H1 (cell line): ENCODE results near the gene ENDOU. TPM values are rescaled to one million over a fixed set of nuclear protein-coding genes. Genes with fewer than 3 reads are reported as not detected.

Experiments
- CTCF ChIA-PET: fragments of 300-600 bp; sonication (Branson Sonifier 250); formaldehyde crosslinking; loops from one replicate; lab custom pipeline; 2021; ENCODE audit not compliant: partially characterized antibody; lab: Charles Lee
- POLR2A ChIA-PET: fragments of 300-600 bp; sonication (Branson Sonifier 250); formaldehyde crosslinking; loops from one replicate; lab custom pipeline; 2021; ENCODE audit warnings: inconsistent platforms; ENCODE audit not compliant: partially characterized antibody; lab: Charles Lee
- DNase-seq, 2 experiments: peaks; one replicate each; pipeline versions ENCODE4 v3.0.0 to v3.0.0-alpha.2; 2010 to 2022; ENCODE audit warnings: low spot score in 2 of 2, low read depth in 1 of 2, mixed read lengths in 1 of 2
- FAIRE-seq: peaks from 2 replicates; lab custom pipeline; 2011; peaks lifted over from hg19 to GRCh38; lab: Jason Lieb, UNC
- H2AFZ ChIP-seq: 2 replicates; pipeline ENCODE4 v1.8.1; 2012; ENCODE audit warnings: low read length, inconsistent platforms
- H2AK5ac ChIP-seq: 2 replicates; pipeline ENCODE4 v1.6.1; 2013; ENCODE audit warnings: low read depth, low read length
- H2BK120ac ChIP-seq: replicated peaks from 2 replicates; pipeline ENCODE3; 2013; ENCODE audit warnings: low read depth, low read length, inconsistent platforms
- H2BK12ac ChIP-seq: 2 replicates; pipeline ENCODE4 v1.6.1; 2013; ENCODE audit warnings: low read depth, low read length
- H2BK15ac ChIP-seq: 2 replicates; pipeline ENCODE4 v1.6.1; 2013; ENCODE audit warnings: low read length
- H2BK20ac ChIP-seq: 2 replicates; pipeline ENCODE4 v1.6.1; 2013; ENCODE audit warnings: low read length
- H2BK5ac ChIP-seq: 2 replicates; pipeline ENCODE4 v1.6.1; 2013; ENCODE audit warnings: low read depth, low read length
- H3K14ac ChIP-seq: 2 replicates; pipeline ENCODE4 v1.6.1; 2013; ENCODE audit warnings: inconsistent platforms; ENCODE audit not compliant: insufficient read length
- H3K18ac ChIP-seq: 2 replicates; pipeline ENCODE4 v1.6.1; 2013; ENCODE audit warnings: low read length; ENCODE audit errors: extremely low read depth
- H3K23ac ChIP-seq: 2 replicates; pipeline ENCODE4 v1.6.1; 2013; ENCODE audit warnings: inconsistent platforms; ENCODE audit not compliant: insufficient read length
- H3K23me2 ChIP-seq: 2 replicates; pipeline ENCODE4 v1.6.1; 2013; ENCODE audit warnings: low read depth, low read length
- H3K27ac ChIP-seq: 2 replicates; pipeline ENCODE4 v1.6.1; 2011; ENCODE audit warnings: low read depth, low read length, inconsistent platforms
- H3K27me3 ChIP-seq, 4 experiments: replicated peaks in 1 of 4; 1 replicate in 1 of 4; 2 replicates in 3 of 4; pipeline versions ENCODE4 v1.6.1 to v1.8.1; 2011 to 2013; ENCODE audit warnings: low read length in 3 of 4, mild to moderate bottlenecking in 3 of 4, inconsistent platforms in 2 of 4, mixed read lengths in 2 of 4, moderate library complexity in 1 of 4; ENCODE audit not compliant: control insufficient read depth in 3 of 4, insufficient read depth in 3 of 4; ENCODE audit errors: extremely low read depth in 1 of 4
- H3K36me3 ChIP-seq, 4 experiments: 2 replicates each; pipeline versions ENCODE4 v1.6.1 to v1.8.1; 2011 to 2013; ENCODE audit warnings: mild to moderate bottlenecking in 4 of 4, low read length in 3 of 4, moderate library complexity in 2 of 4, control low read depth in 1 of 4, inconsistent platforms in 1 of 4; ENCODE audit not compliant: insufficient read depth in 4 of 4, control insufficient read depth in 2 of 4
- H3K4ac ChIP-seq: replicated peaks from 2 replicates; pipeline ENCODE3; 2013; ENCODE audit warnings: low read length, low read depth, mixed read lengths, inconsistent platforms; ENCODE audit not compliant: insufficient read length
- H3K4me1 ChIP-seq, 4 experiments: replicated peaks in 1 of 4; 1 replicate in 1 of 4; 2 replicates in 3 of 4; pipeline versions ENCODE4 v1.6.1 to v1.8.1; 2011 to 2013; ENCODE audit warnings: low read length in 3 of 4, inconsistent platforms in 2 of 4, mixed read lengths in 1 of 4; ENCODE audit not compliant: insufficient read depth in 4 of 4, control insufficient read depth in 3 of 4
- H3K4me2 ChIP-seq, 2 experiments: 2 replicates each; pipeline versions ENCODE4 v1.6.1 to v1.8.1; 2011 to 2013; ENCODE audit warnings: low read depth in 2 of 2, low read length in 2 of 2, control low read depth in 1 of 2, inconsistent platforms in 1 of 2, mild to moderate bottlenecking in 1 of 2; ENCODE audit not compliant: insufficient read depth in 1 of 2
- H3K4me3 ChIP-seq, 4 experiments: fragments of 200-600, 300-600 bp in 1 of 4; sonication (generic), shearing (Covaris generic), sonication (Bioruptor Twin) in 1 of 4; 2 replicates each; pipeline versions ENCODE4 v1.5.1 to v1.8.1; 2011 to 2016; ENCODE audit warnings: low read length in 4 of 4, low read depth in 3 of 4, control low read depth in 2 of 4, inconsistent platforms in 2 of 4, mild to moderate bottlenecking in 2 of 4, mixed read lengths in 1 of 4, moderate library complexity in 1 of 4; ENCODE audit not compliant: insufficient read depth in 2 of 4; ENCODE audit errors: extremely low read depth in 1 of 4
- H3K56ac ChIP-seq: replicated peaks from 2 replicates; pipeline ENCODE3; 2013; ENCODE audit warnings: low read depth, mild to moderate bottlenecking, mixed read lengths, low read length, inconsistent platforms; ENCODE audit not compliant: insufficient read length
- H3K79me1 ChIP-seq: 2 replicates; pipeline ENCODE4 v1.6.1; 2013; ENCODE audit warnings: low read depth, low read length, control low read depth
- H3K79me2 ChIP-seq, 2 experiments: 2 replicates each; pipeline versions ENCODE4 v1.6.1 to v1.8.1; 2012 to 2013; ENCODE audit warnings: low read length in 2 of 2, mild to moderate bottlenecking in 2 of 2, inconsistent platforms in 1 of 2; ENCODE audit not compliant: insufficient read depth in 2 of 2, control insufficient read depth in 1 of 2
- H3K9ac ChIP-seq, 4 experiments: replicated peaks in 1 of 4; 1 replicate in 1 of 4; 2 replicates in 3 of 4; pipeline versions ENCODE4 v1.6.1 to v1.8.1; 2011 to 2013; ENCODE audit warnings: low read depth in 3 of 4, low read length in 3 of 4, control low read depth in 2 of 4, mild to moderate bottlenecking in 2 of 4, moderate library complexity in 2 of 4, inconsistent platforms in 1 of 4; ENCODE audit errors: extremely low read depth in 1 of 4
- H3K9me3 ChIP-seq, 2 experiments: 2 replicates each; pipeline versions ENCODE4 v1.6.1 to v1.8.1; 2012 to 2013; ENCODE audit warnings: mild to moderate bottlenecking in 2 of 2, moderate library complexity in 2 of 2, control low read depth in 1 of 2, inconsistent platforms in 1 of 2, low read depth in 1 of 2, low read length in 1 of 2, mixed read lengths in 1 of 2; ENCODE audit not compliant: insufficient read depth in 2 of 2
- H4K20me1 ChIP-seq, 2 experiments: replicated peaks in 1 of 2; 2 replicates each; pipeline versions ENCODE3 to v1.8.1; 2011 to 2013; ENCODE audit warnings: inconsistent platforms in 2 of 2, low read length in 2 of 2, mild to moderate bottlenecking in 1 of 2; ENCODE audit not compliant: insufficient read depth in 2 of 2, control insufficient read depth in 1 of 2
- H4K5ac ChIP-seq: 2 replicates; pipeline ENCODE4 v1.6.1; 2013; ENCODE audit warnings: low read length, low read depth, mixed read lengths, inconsistent platforms; ENCODE audit not compliant: insufficient read length
- H4K8ac ChIP-seq: 2 replicates; pipeline ENCODE4 v1.8.0; 2013; ENCODE audit warnings: mild to moderate bottlenecking, moderate library complexity, low read length, inconsistent platforms; ENCODE audit not compliant: insufficient read depth; ENCODE audit errors: extremely low read depth
- H4K91ac ChIP-seq: replicated peaks from 2 replicates; pipeline ENCODE3; 2013; ENCODE audit warnings: low read length, mixed read lengths, inconsistent platforms; ENCODE audit not compliant: insufficient read length
- BRCA1 ChIP-seq: IDR thresholded peaks from 2 replicates; pipeline ENCODE4 v1.6.1; 2012; ENCODE audit warnings: low read depth, low read length, improper control_type of control experiment
- CEBPB ChIP-seq: IDR thresholded peaks from 2 replicates; pipeline ENCODE4 v1.6.1; 2012; ENCODE audit warnings: low read depth, low read length
- CHD2 ChIP-seq: IDR thresholded peaks from 2 replicates; pipeline ENCODE4 v1.6.1; 2012; ENCODE audit warnings: low read length, improper control_type of control experiment
- EZH2 ChIP-seq: fragments of 200-600 bp; sonication (generic); IDR thresholded peaks from 2 replicates; pipeline ENCODE4 v1.7.1; 2012; ENCODE audit warnings: low read depth, mild to moderate bottlenecking, moderate library complexity, low read length, inconsistent platforms; ENCODE audit not compliant: severe bottlenecking
- NANOG ChIP-seq: IDR thresholded peaks from 2 replicates; pipeline ENCODE4 v1.6.1; 2011; ENCODE audit warnings: low read length, low read depth, mild to moderate bottlenecking, inconsistent platforms; ENCODE audit not compliant: insufficient read depth, poor library complexity, severe bottlenecking
- SAP30 ChIP-seq: fragments of 300-600 bp; sonication (generic); IDR thresholded peaks from 2 replicates; pipeline ENCODE4 v1.7.1; 2012; ENCODE audit warnings: low read length, moderate library complexity, mild to moderate bottlenecking, inconsistent platforms; ENCODE audit not compliant: insufficient read depth, insufficient replicate concordance
- SRF ChIP-seq: IDR thresholded peaks from 2 replicates; pipeline ENCODE4 v1.6.1; 2011; ENCODE audit warnings: mild to moderate bottlenecking, low read depth, low read length, moderate library complexity
- TEAD4 ChIP-seq: IDR thresholded peaks from 2 replicates; pipeline ENCODE4 v1.6.1; 2012; ENCODE audit warnings: low read depth, low read length, inconsistent platforms, mixed read lengths
- YY1 ChIP-seq: IDR thresholded peaks from 2 replicates; pipeline ENCODE4 v1.6.1; 2011; ENCODE audit warnings: low read depth, mild to moderate bottlenecking, low read length
- WGBS, 2 experiments: shearing (Covaris generic) in 1 of 2; methylation state at CpG; one replicate each; pipeline versions ENCODE4 v1.1.6 to v1.1.7; 2013 to 2015; ENCODE audit warnings: low lambda C conversion rate in 2 of 2, mixed read lengths in 2 of 2, inconsistent platforms in 1 of 2, low coverage in 1 of 2, missing lambda C conversion rate in 1 of 2; ENCODE audit not compliant: insufficient replicate concordance in 2 of 2, insufficient coverage in 1 of 2, insufficient read length in 1 of 2; ENCODE audit errors: extremely low coverage in 1 of 2, missing lambda C conversion rate in 1 of 2; 5-methylcytosine and 5-hydroxymethylcytosine counted together
- polyA plus RNA-seq, 7 experiments: library from polyadenylated mRNA; depleted of rRNA in 3 of 7; stranded (reverse) in 5 of 7; unstranded in 2 of 7; fragments of >200 nt in 5 of 7; fragments of 200-250 nt in 2 of 7; gene quantifications; 1 replicate in 5 of 7; 2 replicates in 1 of 7; 4 replicates in 1 of 7; pipeline versions ENCODE4 v1.2.1 to v1.2.3, GENCODE V29; 2011 to 2013; ENCODE audit warnings: missing spikeins in 2 of 7, mixed read lengths in 2 of 7
- total RNA-seq: library from RNA; stranded (reverse); fragmentation: NEBNext Ultra II Directional; extraction: Animal tissue kit (Norgen Biotek cat#: 25700); gene quantifications from 2 replicates; pipeline ENCODE4 v1.2.1, GENCODE V29; 2021

The ENDOU gene
- total and polyA plus RNA-seq, 2 of the 8 experiments (the other 6 are each of a cell fraction or from before 2014, with no cell fraction given) = not detected

- H3K4me2 ChIP-seq = no peak overlapping the region
- FAIRE-seq = no peak
- POLR2A ChIA-PET = interaction anchor here (1.1 to 7.4 kb wide), 10 partner anchors 8 to 96 kb away, joined by 3 to 79 read pairs (median 8); partner anchors contain the start of genes RAPGEF3 and SLC48A1
These were observed 18.1 kb upstream of the ENDOU start for GRCh38 chr12:47743311-47743860.

More at GRCh38 chr12:47743311-47743860, 18.1 kb upstream of the ENDOU start:
- H4K8ac ChIP-seq = no peak overlapping the region
- H4K91ac ChIP-seq = no peak overlapping the region
- H3K9me3 ChIP-seq = no peaks in the 10 kb centered on the region
- H3K36me3 ChIP-seq = no peaks in the 10 kb centered on the region
- H3K4me3 ChIP-seq = no peak overlapping the region
- TF ChIP-seq CHD2 = no peak
- no peak for TF ChIP-seq BRCA1
- TF ChIP-seq EZH2 = no peak
- no peak for TF ChIP-seq YY1
- no peak for TF ChIP-seq SRF
- no peak for TF ChIP-seq CEBPB
- no peak for TF ChIP-seq SAP30
- no peak for TF ChIP-seq NANOG
- no peak for TF ChIP-seq TEAD4
- H3K23ac ChIP-seq = no peak overlapping the region
- no peaks in the 10 kb centered on the region for H3K79me2 ChIP-seq
- 85% methylated on average over 9 of the region's 9 CpGs; no CpG with 5 or more reads in 1 of the 2 experiments for WGBS, 2 experiments
- no peaks in the 10 kb centered on the region for H3K79me1 ChIP-seq
- peak overlapping the region; percentile 50; the same call in 1 of the 2 replicates for H2BK5ac ChIP-seq
- H3K14ac ChIP-seq = no peak overlapping the region
- peaks cover 0 to 10% (median 2%) of the 10 kb centered on the region in 4 experiments; a peak in 4 of 7 replicates for H3K4me1 ChIP-seq
- no peak overlapping the region for H3K18ac ChIP-seq
- peak overlapping the region; percentile 66; the same call in 1 of the 2 replicates for H2AK5ac ChIP-seq
- no peaks in the 10 kb centered on the region for H3K27me3 ChIP-seq
- H2BK15ac ChIP-seq = peak overlapping the region; percentile 83; the same call in 1 of the 2 replicates
- CTCF ChIA-PET = interaction anchor here (0.5 to 64.6 kb wide), 32 partner anchors 8 to 620 kb away, joined by 3 to 2442 read pairs (median 7); partner anchors contain the start of genes ENDOU, HDAC7, RAPGEF3 and SLC48A1
- no peak overlapping the region for H3K27ac ChIP-seq
- no peak overlapping the region for H3K4ac ChIP-seq
- no peak overlapping the region for H2BK120ac ChIP-seq
- H3K23me2 ChIP-seq = no peaks in the 10 kb centered on the region; the same call in 1 of the 2 replicates
- DNase-seq = no peak
- H3K56ac ChIP-seq = no peak overlapping the region
- H2AFZ ChIP-seq = no peak overlapping the region
- no peaks in the 10 kb centered on the region for H4K20me1 ChIP-seq
- no peak overlapping the region for H4K5ac ChIP-seq
- H2BK12ac ChIP-seq = peak overlapping the region; percentile 76
- H2BK20ac ChIP-seq = 0 out of 2 replicates have a peak overlapping the region, but pooled peaks have one; percentile 72
- H3K9ac ChIP-seq = no peak overlapping the region
